ENCODE data around the gene SCUBE2. TPM values are rescaled to one million over a fixed set of nuclear protein-coding genes. Genes with fewer than 3 reads are reported as not detected.

The SCUBE2 gene
- total and polyA plus RNA-seq, 7 donors = 1.2 to 4.3 (median 1.7) TPM

DNA sequence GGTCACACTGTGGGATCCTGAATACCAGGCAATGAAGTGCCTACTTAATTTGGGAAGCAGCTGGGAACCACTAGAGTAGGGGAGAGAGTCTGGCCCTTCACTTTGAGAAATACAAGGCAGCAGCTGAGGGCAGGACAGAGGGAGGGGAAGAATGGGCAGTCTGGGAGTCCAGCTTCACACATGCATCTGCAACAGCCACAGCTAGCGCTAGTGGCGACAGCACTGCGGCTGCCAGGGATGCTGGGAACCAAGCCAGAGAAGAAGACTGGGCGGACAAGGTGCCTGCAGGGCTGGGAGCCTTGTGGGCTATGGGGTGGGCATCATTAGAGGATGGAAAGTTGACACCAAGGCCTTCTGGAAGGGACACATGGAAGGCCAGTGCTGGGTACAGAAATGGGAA is 15.8 kb downstream of the SCUBE2 start:
- ATAC-seq = no peak

DNA sequence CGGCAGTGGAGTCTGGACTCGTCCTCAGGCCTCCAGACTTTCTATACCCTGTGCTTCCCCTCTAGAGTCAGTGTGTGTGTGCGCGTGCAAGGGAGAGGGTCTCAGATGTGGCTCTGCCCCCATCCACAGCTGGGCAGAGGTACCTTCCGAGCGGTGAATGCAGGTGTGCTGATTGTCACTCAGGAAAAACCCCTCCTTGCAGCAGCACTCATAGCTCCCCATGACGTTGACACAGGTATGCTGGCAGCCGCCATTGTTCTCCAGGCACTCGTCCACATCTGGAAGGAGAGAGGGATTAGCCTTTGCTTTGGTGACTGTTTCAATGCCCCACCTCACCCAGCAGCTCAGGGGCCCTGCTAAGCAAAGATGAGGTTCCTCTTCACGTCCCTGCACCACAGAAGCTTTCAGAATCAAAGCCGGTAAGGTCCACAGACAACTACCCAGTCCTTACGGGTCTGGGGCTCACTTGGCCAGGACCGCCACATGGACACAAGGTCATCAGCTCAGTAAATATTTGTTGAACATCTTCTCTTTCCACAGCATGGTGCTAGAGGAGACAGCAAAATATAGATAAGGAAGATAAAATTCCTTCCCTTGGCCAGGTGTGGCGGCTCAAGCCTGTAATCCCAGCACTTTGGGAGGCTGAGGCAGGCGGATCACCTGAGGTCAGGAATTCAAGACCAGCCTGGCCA is 16.9 kb downstream of the SCUBE2 start:
- ATAC-seq = no peak
- DNase-seq = no peak
- Histone ChIP-seq H3K27ac (no peak overlapping the region), H3K4me3 (no peak overlapping the region), H3K9me3 (no peaks in the 10 kb centered on the region), H3K27me3 (ENCODE audit: insufficient read depth in 3 of 3, low read length in 2 of 3) (no peaks in the 10 kb centered on the region), H3K36me3 (ENCODE audit: insufficient read depth in 1 of 2, low read depth in 1 of 2) (no peaks in the 10 kb centered on the region), H3K4me1 (no peaks in the 10 kb centered on the region)
- TF ChIP-seq CTCF (IDR thresholded peaks at IDR 0.05) = no peak
- intact Hi-C loops (cut with DNase I) = no loop called here
- WGBS, 3 donors = 89 to 92% (median 91%) methylated on average over 15 of the region's 15 CpGs

More for the DNA sequence above, 15.8 kb downstream of the SCUBE2 start:
- 50 to 77% (median 68%) methylated on average over 4 of the region's 4 CpGs for WGBS, 3 donors
- Histone ChIP-seq H3K36me3 (ENCODE audit: insufficient read depth in 1 of 2, low read depth in 1 of 2) (no peaks in the 10 kb centered on the region), H3K9me3 (no peaks in the 10 kb centered on the region), H3K27me3 (ENCODE audit: insufficient read depth in 3 of 3, low read length in 2 of 3) (no peaks in the 10 kb centered on the region), H3K4me3 (no peak overlapping the region), H3K27ac (no peak overlapping the region), H3K4me1 (no peaks in the 10 kb centered on the region)
- DNase-seq = no peak
- intact Hi-C loops (cut with DNase I) = no loop called here
- TF ChIP-seq CTCF (IDR thresholded peaks at IDR 0.05) = no peak

GRCh38 chr11:9073466-9074225 is 17.8 kb downstream of the SCUBE2 start:
- no peak for TF ChIP-seq CTCF (IDR thresholded peaks at IDR 0.05)
- WGBS, 3 donors = 92 to 97% (median 95%) methylated on average over 6 of the region's 6 CpGs
- H3K9me3 ChIP-seq = no peaks in the 10 kb centered on the region
- no peak overlapping the region for H3K27ac ChIP-seq
- H3K27me3 ChIP-seq (ENCODE audit: insufficient read depth in 3 of 3, low read length in 2 of 3) = no peaks in the 10 kb centered on the region
- no peaks in the 10 kb centered on the region for H3K36me3 ChIP-seq (ENCODE audit: insufficient read depth in 1 of 2, low read depth in 1 of 2)
- no peak for ATAC-seq
- no peaks in the 10 kb centered on the region for H3K4me1 ChIP-seq
- intact Hi-C loops (cut with DNase I) = no loop called here
- no peak for DNase-seq
- no peak overlapping the region for H3K4me3 ChIP-seq

- no peaks in the 10 kb centered on the region for H3K36me3 ChIP-seq (ENCODE audit: insufficient read depth in 1 of 2, low read depth in 1 of 2)
- no peak overlapping the region for H3K4me3 ChIP-seq
- 66 to 76% (median 70%) methylated on average over 7 of the region's 7 CpGs for WGBS, 3 donors
These were observed 18.7 kb downstream of the SCUBE2 start for GRCh38 chr11:9072626-9073176.

More at GRCh38 chr11:9072626-9073176, 18.7 kb downstream of the SCUBE2 start:
- no peak for TF ChIP-seq CTCF (IDR thresholded peaks at IDR 0.05)
- Histone ChIP-seq H3K4me1 (no peaks in the 10 kb centered on the region), H3K9me3 (no peaks in the 10 kb centered on the region), H3K27me3 (ENCODE audit: insufficient read depth in 3 of 3, low read length in 2 of 3) (no peaks in the 10 kb centered on the region), H3K27ac (no peak overlapping the region)
- intact Hi-C loops (cut with DNase I) = no loop called here
- no peak for DNase-seq
- ATAC-seq = no peak
